Measurements from ENCODE around the gene GJC1. TPM values are rescaled to one million over a fixed set of nuclear protein-coding genes. Genes with fewer than 3 reads are reported as not detected.

The GJC1 gene
- polyA plus RNA-seq, 2 of the 4 experiments (the other 2 are of a cell fraction), result 21.2 to 22.1 TPM

DNA sequence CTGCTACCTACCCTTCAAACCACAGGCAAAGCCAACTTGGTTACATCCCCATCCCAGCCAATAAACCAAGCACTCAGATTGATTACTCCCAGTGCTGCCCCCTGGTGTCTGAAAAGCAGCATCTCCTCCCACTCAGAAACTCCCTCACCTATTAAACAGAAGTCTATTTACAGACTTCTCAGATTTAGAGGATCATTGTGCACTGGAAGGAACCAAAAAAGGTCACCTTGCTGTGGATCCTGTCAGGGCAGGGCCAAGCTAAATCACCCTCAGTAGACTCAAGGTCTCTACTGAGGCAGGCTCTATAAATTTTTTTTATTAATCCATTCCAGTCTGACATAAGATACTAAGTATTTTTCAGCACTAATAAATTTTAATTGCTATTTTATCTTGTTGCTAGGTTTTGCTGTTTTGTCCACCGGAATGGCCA, 35.2 kb upstream of the GJC1 start:
- H3K4me1 ChIP-seq, result no peaks in the 10 kb centered on the region
- ChIA-PET POLR2A (no interaction called here), CTCF (interaction anchor here (0.6 to 45.1 kb wide), 41 partner anchors 14 to 270 kb away, joined by 3 to 1787 read pairs (median 8); partner anchors contain the start of genes ADAM11, EFTUD2, GFAP and HIGD1B)
- DNase-seq (ENCODE audit: low read depth in 1 of 2, low spot score in 1 of 2) (peak; percentile 82 to 88), ATAC-seq (peak; percentile 80 to 88), FAIRE-seq (no peak)
- no peak overlapping the region for H3K4me3 ChIP-seq
- no peak overlapping the region for H3K4me2 ChIP-seq
- H3K9me3 ChIP-seq, result no peaks in the 10 kb centered on the region
- 38% methylated on average over 1 of the region's 1 CpG for WGBS (ENCODE audit: missing lambda C conversion rate)
- H3K27ac ChIP-seq, result no peak overlapping the region
- TF ChIP-seq, protein P1, sequence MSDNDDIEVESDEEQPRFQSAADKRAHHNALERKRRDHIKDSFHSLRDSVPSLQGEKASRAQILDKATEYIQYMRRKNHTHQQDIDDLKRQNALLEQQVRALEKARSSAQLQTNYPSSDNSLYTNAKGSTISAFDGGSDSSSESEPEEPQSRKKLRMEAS (IDR thresholded peaks at IDR 0.05), result no peak
- TF ChIP-seq RARB (CRISPR knock-in tag; IDR thresholded peaks at IDR 0.05) (no peak), POLR2A (IDR thresholded peaks at IDR 0.05; ENCODE audit: low read length) (no peak), KDM1A (IDR thresholded peaks at IDR 0.05; ENCODE audit: low read depth) (no peak), RAD21 (conservative IDR thresholded peaks at IDR 0.05 in 1 of 2, IDR thresholded peaks at IDR 0.05 in 1 of 2) (peak; percentile 77 to 78), TFCP2L1 (CRISPR knock-in tag; IDR thresholded peaks at IDR 0.05) (no peak), ZFP36 (IDR thresholded peaks at IDR 0.05; ENCODE audit: borderline replicate concordance, partially characterized antibody) (no peak), GATA3 (IDR thresholded peaks at IDR 0.05; ENCODE audit: borderline replicate concordance) (no peak), MAFK (IDR thresholded peaks at IDR 0.05; ENCODE audit: partially characterized antibody) (no peak), MAZ (IDR thresholded peaks at IDR 0.05; ENCODE audit: borderline replicate concordance, low read depth, low read length) (no peak), SREBF2 (IDR thresholded peaks at IDR 0.05) (no peak), CHD2 (IDR thresholded peaks at IDR 0.05; ENCODE audit: low read length, partially characterized antibody) (no peak), TP53 (CRISPR knock-in tag; IDR thresholded peaks at IDR 0.05) (no peak), NFE2L2 (conservative IDR thresholded peaks at IDR 0.05; ENCODE audit: low read length) (no peak), KDM5A (IDR thresholded peaks at IDR 0.05) (no peak), CBX2 (IDR thresholded peaks at IDR 0.05; ENCODE audit: borderline replicate concordance, low read depth) (no peak), HOXB13 (CRISPR knock-in tag; IDR thresholded peaks at IDR 0.05; ENCODE audit: low read depth) (no peak), HOXA7 (CRISPR knock-in tag; IDR thresholded peaks at IDR 0.05) (no peak), FOXS1 (CRISPR knock-in tag; IDR thresholded peaks at IDR 0.05) (no peak), PHF8 (IDR thresholded peaks at IDR 0.05; ENCODE audit: borderline replicate concordance, low read depth) (no peak), E2F6 (IDR thresholded peaks at IDR 0.05; ENCODE audit: borderline replicate concordance, low read depth) (no peak), ESRRA (IDR thresholded peaks at IDR 0.05; ENCODE audit: borderline replicate concordance, low read length) (no peak), JUN (IDR thresholded peaks at IDR 0.05) (0 out of 5 replicates have a peak, but pooled peaks of 1 of the 2 experiments have one; percentile 37), EP300 (IDR thresholded peaks at IDR 0.05) (no peak), ZC3H11A (IDR thresholded peaks at IDR 0.05) (no peak), CTCF (IDR thresholded peaks at IDR 0.05) (peak; percentile 98), RFX5 (IDR thresholded peaks at IDR 0.05) (no peak), EHMT2 (IDR thresholded peaks at IDR 0.05; ENCODE audit: low read depth) (no peak), SMC3 (IDR thresholded peaks at IDR 0.05) (peak; percentile 96), HOXB5 (CRISPR knock-in tag; IDR thresholded peaks at IDR 0.05) (0 out of 2 replicates have a peak, but pooled peaks have one; percentile 58), ZNF302 (CRISPR knock-in tag; IDR thresholded peaks at IDR 0.05) (no peak), HEYL (CRISPR knock-in tag; IDR thresholded peaks at IDR 0.05) (no peak), ELK1 (IDR thresholded peaks at IDR 0.05; ENCODE audit: low read depth, low read length) (no peak), JUNB (IDR thresholded peaks at IDR 0.05) (no peak), RCOR1 (IDR thresholded peaks at IDR 0.05; ENCODE audit: low read depth, low read length) (no peak), CBX8 (IDR thresholded peaks at IDR 0.05) (no peak)
- TF ChIP-seq, protein P2, sequence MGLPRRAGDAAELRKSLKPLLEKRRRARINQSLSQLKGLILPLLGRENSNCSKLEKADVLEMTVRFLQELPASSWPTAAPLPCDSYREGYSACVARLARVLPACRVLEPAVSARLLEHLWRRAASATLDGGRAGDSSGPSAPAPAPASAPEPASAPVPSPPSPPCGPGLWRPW (IDR thresholded peaks at IDR 0.05), result no peak
- TF ChIP-seq, protein P3, sequence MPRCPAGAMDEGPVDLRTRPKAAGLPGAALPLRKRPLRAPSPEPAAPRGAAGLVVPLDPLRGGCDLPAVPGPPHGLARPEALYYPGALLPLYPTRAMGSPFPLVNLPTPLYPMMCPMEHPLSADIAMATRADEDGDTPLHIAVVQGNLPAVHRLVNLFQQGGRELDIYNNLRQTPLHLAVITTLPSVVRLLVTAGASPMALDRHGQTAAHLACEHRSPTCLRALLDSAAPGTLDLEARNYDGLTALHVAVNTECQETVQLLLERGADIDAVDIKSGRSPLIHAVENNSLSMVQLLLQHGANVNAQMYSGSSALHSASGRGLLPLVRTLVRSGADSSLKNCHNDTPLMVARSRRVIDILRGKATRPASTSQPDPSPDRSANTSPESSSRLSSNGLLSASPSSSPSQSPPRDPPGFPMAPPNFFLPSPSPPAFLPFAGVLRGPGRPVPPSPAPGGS (IDR thresholded peaks at IDR 0.05), result no peak
- TF ChIP-seq, protein P4, sequence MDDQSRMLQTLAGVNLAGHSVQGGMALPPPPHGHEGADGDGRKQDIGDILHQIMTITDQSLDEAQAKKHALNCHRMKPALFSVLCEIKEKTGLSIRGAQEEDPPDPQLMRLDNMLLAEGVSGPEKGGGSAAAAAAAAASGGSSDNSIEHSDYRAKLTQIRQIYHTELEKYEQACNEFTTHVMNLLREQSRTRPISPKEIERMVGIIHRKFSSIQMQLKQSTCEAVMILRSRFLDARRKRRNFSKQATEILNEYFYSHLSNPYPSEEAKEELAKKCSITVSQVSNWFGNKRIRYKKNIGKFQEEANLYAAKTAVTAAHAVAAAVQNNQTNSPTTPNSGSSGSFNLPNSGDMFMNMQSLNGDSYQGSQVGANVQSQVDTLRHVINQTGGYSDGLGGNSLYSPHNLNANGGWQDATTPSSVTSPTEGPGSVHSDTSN (IDR thresholded peaks at IDR 0.05), result no peak
